Measurements from ENCODE around the gene ABHD8. TPM values are rescaled to one million over a fixed set of nuclear protein-coding genes. Genes with fewer than 3 reads are reported as not detected.
A peak's percentile ranks its signal among the peaks of the same experiment; 100 is the strongest.

The ABHD8 gene
- total RNA-seq, 1 donor from 2014 or later: 8.5 TPM

DNA sequence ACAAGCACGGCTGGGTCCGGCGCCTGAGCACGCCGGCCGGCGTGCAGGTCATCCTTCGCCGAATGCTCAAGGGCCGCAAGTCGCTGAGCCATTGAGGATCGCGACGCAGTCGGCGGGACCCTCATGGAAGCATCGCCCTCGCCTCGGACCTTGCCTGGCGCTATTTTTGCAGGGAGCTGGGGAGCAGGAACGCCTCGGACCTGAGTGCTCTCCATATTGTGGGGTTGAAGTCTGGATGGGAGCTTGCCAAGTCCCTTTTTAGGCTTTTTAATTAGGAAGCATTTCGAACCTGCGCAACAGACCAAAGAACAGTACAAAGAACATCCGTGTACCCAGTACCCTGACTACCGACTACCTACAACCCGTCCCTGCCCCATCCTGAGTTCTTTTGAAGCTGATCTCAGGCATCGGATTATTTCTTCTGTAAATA is 3.1 kb upstream of the ABHD8 start:
- Histone ChIP-seq H3K79me2 (ENCODE audit: insufficient read depth, low read length) (peaks cover 27% of the 10 kb centered on the region), H3K9ac (ENCODE audit: low read length) (peak overlapping the region; percentile 84)

DNA sequence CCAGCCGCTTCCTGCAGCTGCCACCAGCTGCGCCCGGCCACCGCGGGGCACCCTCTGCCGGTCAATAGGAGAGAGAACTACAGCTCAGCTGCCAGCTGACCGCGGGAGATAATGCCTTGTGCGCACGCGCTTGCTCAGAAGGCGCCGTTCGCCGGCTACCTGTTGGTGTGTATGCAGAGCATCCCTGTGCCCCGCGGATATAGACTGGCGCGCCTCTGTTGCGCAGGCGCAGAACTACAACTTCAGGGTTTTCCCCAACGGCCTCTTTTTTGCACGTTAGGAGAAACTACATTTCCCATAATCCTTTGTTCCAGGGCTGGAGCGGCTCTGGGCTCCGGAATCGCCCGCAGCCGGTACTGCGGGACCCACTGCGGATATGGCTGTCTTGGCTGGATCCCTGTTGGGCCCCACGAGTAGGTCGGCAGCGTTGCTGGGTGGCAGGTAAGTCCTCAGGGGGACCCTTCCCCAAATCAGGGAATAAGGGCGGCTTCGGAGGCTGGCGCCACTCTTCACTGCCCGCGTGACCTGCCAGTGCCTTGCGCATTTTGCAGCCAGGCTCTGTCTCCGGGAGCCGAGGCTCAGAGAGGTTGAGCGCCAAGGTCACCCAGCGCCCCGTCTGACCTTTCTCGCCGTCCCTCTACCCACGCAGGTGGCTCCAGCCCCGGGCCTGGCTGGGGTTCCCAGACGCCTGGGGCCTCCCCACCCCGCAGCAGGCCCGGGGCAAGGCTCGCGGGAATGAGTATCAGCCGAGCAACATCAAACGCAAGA is 2.5 kb upstream of the ABHD8 start, which contains the start of gene MRPL34:
MRPL34 (plus strand) TSS at position 356 of the 768 bp plus-strand sequence; CDS start at position 377, 21 bp downstream.
- Histone ChIP-seq H3K9me3 (ENCODE audit: insufficient read depth, low read depth, low read length) (no peaks in the 10 kb centered on the region), H2AFZ (ENCODE audit: low read depth, low read length) (peak within 1 kb of the TSS; percentile 90), H4K20me1 (ENCODE audit: insufficient read depth, low read length) (peaks cover 11% of the 10 kb centered on the region), H3K4me1 (ENCODE audit: insufficient read depth, low read length) (peaks cover 18% of the 10 kb centered on the region), H3K4me3 (ENCODE audit: insufficient read depth, low read depth, low read length) (peak within 1 kb of the TSS; percentile 72), H3K79me2 (ENCODE audit: insufficient read depth, low read length) (peaks cover 21% of the 10 kb centered on the region), H3K27me3 (ENCODE audit: insufficient read depth, low read length) (no peaks in the 10 kb centered on the region), H3K9ac (ENCODE audit: low read length) (peak within 1 kb of the TSS; percentile 84), H3K27ac (ENCODE audit: low read depth, low read length) (peak within 1 kb of the TSS; percentile 61), H3K36me3 (ENCODE audit: insufficient read depth, low read length) (no peaks in the 10 kb centered on the region), H3K4me2 (ENCODE audit: low read length) (peak within 1 kb of the TSS; percentile 93)
- DNase-seq (ENCODE audit: low read depth) (peak; percentile 94), FAIRE-seq (no peak)
- H3K9me3 Mint-ChIP-seq (ENCODE audit: unreplicated experiment): no peaks in the 10 kb centered on the region
- peaks cover 2% of the 10 kb centered on the region for H3K36me3 Mint-ChIP-seq (ENCODE audit: low read depth, unreplicated experiment)
- peaks cover 4% of the 10 kb centered on the region for H3K4me1 Mint-ChIP-seq (ENCODE audit: low read depth, unreplicated experiment)
- peak within 1 kb of the TSS; percentile 85 for H3K4me3 Mint-ChIP-seq (ENCODE audit: unreplicated experiment)
- TF ChIP-seq, protein P1, sequence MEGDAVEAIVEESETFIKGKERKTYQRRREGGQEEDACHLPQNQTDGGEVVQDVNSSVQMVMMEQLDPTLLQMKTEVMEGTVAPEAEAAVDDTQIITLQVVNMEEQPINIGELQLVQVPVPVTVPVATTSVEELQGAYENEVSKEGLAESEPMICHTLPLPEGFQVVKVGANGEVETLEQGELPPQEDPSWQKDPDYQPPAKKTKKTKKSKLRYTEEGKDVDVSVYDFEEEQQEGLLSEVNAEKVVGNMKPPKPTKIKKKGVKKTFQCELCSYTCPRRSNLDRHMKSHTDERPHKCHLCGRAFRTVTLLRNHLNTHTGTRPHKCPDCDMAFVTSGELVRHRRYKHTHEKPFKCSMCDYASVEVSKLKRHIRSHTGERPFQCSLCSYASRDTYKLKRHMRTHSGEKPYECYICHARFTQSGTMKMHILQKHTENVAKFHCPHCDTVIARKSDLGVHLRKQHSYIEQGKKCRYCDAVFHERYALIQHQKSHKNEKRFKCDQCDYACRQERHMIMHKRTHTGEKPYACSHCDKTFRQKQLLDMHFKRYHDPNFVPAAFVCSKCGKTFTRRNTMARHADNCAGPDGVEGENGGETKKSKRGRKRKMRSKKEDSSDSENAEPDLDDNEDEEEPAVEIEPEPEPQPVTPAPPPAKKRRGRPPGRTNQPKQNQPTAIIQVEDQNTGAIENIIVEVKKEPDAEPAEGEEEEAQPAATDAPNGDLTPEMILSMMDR (IDR thresholded peaks at IDR 0.05; ENCODE audit: insufficient read depth, low read depth, low read length): peak; percentile 44
- TF ChIP-seq EZH2 (IDR thresholded peaks at IDR 0.05; ENCODE audit: insufficient read depth, low read length): no peak
- no peaks in the 10 kb centered on the region for H3K27me3 Mint-ChIP-seq (ENCODE audit: low read depth, unreplicated experiment)
- H3K27ac Mint-ChIP-seq (ENCODE audit: unreplicated experiment): peak within 1 kb of the TSS; percentile 84

More for the DNA sequence above, 3.1 kb upstream of the ABHD8 start:
- H3K27ac Mint-ChIP-seq (ENCODE audit: unreplicated experiment): peak overlapping the region; percentile 15
- no peaks in the 10 kb centered on the region for H3K36me3 ChIP-seq (ENCODE audit: insufficient read depth, low read length)
- H3K4me1 ChIP-seq (ENCODE audit: insufficient read depth, low read length): peaks cover 19% of the 10 kb centered on the region
- peak overlapping the region; percentile 85 for H3K4me3 Mint-ChIP-seq (ENCODE audit: unreplicated experiment)
- peak overlapping the region; percentile 90 for H2AFZ ChIP-seq (ENCODE audit: low read depth, low read length)
- peak overlapping the region; percentile 61 for H3K27ac ChIP-seq (ENCODE audit: low read depth, low read length)
- no peaks in the 10 kb centered on the region for H3K9me3 Mint-ChIP-seq (ENCODE audit: unreplicated experiment)
- no peaks in the 10 kb centered on the region for H3K9me3 ChIP-seq (ENCODE audit: insufficient read depth, low read depth, low read length)
- no peaks in the 10 kb centered on the region for H3K27me3 ChIP-seq (ENCODE audit: insufficient read depth, low read length)
- peaks cover 17% of the 10 kb centered on the region for H4K20me1 ChIP-seq (ENCODE audit: insufficient read depth, low read length)
- no peak for TF ChIP-seq EZH2 (IDR thresholded peaks at IDR 0.05; ENCODE audit: insufficient read depth, low read length)
- TF ChIP-seq, protein P1 (IDR thresholded peaks at IDR 0.05; ENCODE audit: insufficient read depth, low read depth, low read length): no peak
- H3K4me3 ChIP-seq (ENCODE audit: insufficient read depth, low read depth, low read length): peak overlapping the region; percentile 72
- FAIRE-seq: no peak
- H3K4me2 ChIP-seq (ENCODE audit: low read length): peak overlapping the region; percentile 93
- DNase-seq (ENCODE audit: low read depth): no peak
- H3K27me3 Mint-ChIP-seq (ENCODE audit: low read depth, unreplicated experiment): no peaks in the 10 kb centered on the region
- peaks cover 8% of the 10 kb centered on the region for H3K4me1 Mint-ChIP-seq (ENCODE audit: low read depth, unreplicated experiment)
- peaks cover 2% of the 10 kb centered on the region for H3K36me3 Mint-ChIP-seq (ENCODE audit: low read depth, unreplicated experiment)

- Histone ChIP-seq H4K20me1 (ENCODE audit: insufficient read depth, low read length) (peaks cover 6% of the 10 kb centered on the region), H3K27me3 (ENCODE audit: insufficient read depth, low read length) (no peaks in the 10 kb centered on the region), H3K4me3 (ENCODE audit: insufficient read depth, low read depth, low read length) (peak overlapping the region; percentile 72), H3K9me3 (ENCODE audit: insufficient read depth, low read depth, low read length) (no peaks in the 10 kb centered on the region), H3K9ac (ENCODE audit: low read length) (no peak overlapping the region), H3K4me2 (ENCODE audit: low read length) (peak overlapping the region; percentile 93), H3K79me2 (ENCODE audit: insufficient read depth, low read length) (peaks cover 16% of the 10 kb centered on the region), H3K4me1 (ENCODE audit: insufficient read depth, low read length) (peaks cover 13% of the 10 kb centered on the region), H3K27ac (ENCODE audit: low read depth, low read length) (no peak overlapping the region), H2AFZ (ENCODE audit: low read depth, low read length) (peak overlapping the region; percentile 90), H3K36me3 (ENCODE audit: insufficient read depth, low read length) (no peaks in the 10 kb centered on the region)
- FAIRE-seq (no peak), DNase-seq (ENCODE audit: low read depth) (no peak)
- no peaks in the 10 kb centered on the region for H3K27me3 Mint-ChIP-seq (ENCODE audit: low read depth, unreplicated experiment)
- H3K4me3 Mint-ChIP-seq (ENCODE audit: unreplicated experiment): peak overlapping the region; percentile 85
- H3K27ac Mint-ChIP-seq (ENCODE audit: unreplicated experiment): peak overlapping the region; percentile 84
- peaks cover 2% of the 10 kb centered on the region for H3K36me3 Mint-ChIP-seq (ENCODE audit: low read depth, unreplicated experiment)
- no peak for TF ChIP-seq EZH2 (IDR thresholded peaks at IDR 0.05; ENCODE audit: insufficient read depth, low read length)
- TF ChIP-seq, protein P1 (IDR thresholded peaks at IDR 0.05; ENCODE audit: insufficient read depth, low read depth, low read length): no peak
- H3K9me3 Mint-ChIP-seq (ENCODE audit: unreplicated experiment): no peaks in the 10 kb centered on the region
- peaks cover 1% of the 10 kb centered on the region for H3K4me1 Mint-ChIP-seq (ENCODE audit: low read depth, unreplicated experiment)
Measured at GRCh38 chr19:17305216-17305516, 1.9 kb upstream of the ABHD8 start.

Measured in astrocyte (in vitro differentiated cells and primary cell).